Measurements from ENCODE around the gene DAPP1. TPM values are rescaled to one million over a fixed set of nuclear protein-coding genes. Genes with fewer than 3 reads are reported as not detected.

Gene DAPP1
- total RNA-seq, 2 donors from 2014 or later = 1.3 TPM; not detected in 1

GRCh38 chr4:99879458-99879857 lies 62.8 kb downstream of the DAPP1 start:
- Histone ChIP-seq H3K36me3 (peaks cover 55% of the 10 kb centered on the region), H3K27me3 (no peaks in the 10 kb centered on the region), H3K4me1 (no peaks in the 10 kb centered on the region), H3K9me3 (no peaks in the 10 kb centered on the region), H3K4me3 (no peak overlapping the region), H3K27ac (no peak overlapping the region)
- no peak for DNase-seq (ENCODE audit: low spot score)
- no peak for TF ChIP-seq CTCF (IDR thresholded peaks at IDR 0.05)

- H3K4me3 ChIP-seq = no peak overlapping the region
- no peaks in the 10 kb centered on the region for H3K9me3 ChIP-seq
- peaks cover 49% of the 10 kb centered on the region for H3K36me3 ChIP-seq
- no peaks in the 10 kb centered on the region for H3K27me3 ChIP-seq
- peaks cover 0 to 7% of the 10 kb centered on the region in 2 donors for H3K4me1 ChIP-seq
- DNase-seq (ENCODE audit: low spot score) = no peak
- peak in 1 of 2 donors; percentile 60 for TF ChIP-seq CTCF (IDR thresholded peaks at IDR 0.05)
- H3K27ac ChIP-seq = no peak overlapping the region
Measured at GRCh38 chr4:99885063-99885664, 68.5 kb downstream of the DAPP1 start.

GRCh38 chr4:99885687-99886086 lies 69.1 kb downstream of the DAPP1 start:
- Histone ChIP-seq H3K4me3 (no peak overlapping the region), H3K4me1 (peaks cover 0 to 7% of the 10 kb centered on the region in 2 donors), H3K9me3 (no peaks in the 10 kb centered on the region), H3K36me3 (peaks cover 44% of the 10 kb centered on the region), H3K27ac (no peak overlapping the region), H3K27me3 (no peaks in the 10 kb centered on the region)
- DNase-seq (ENCODE audit: low spot score) = no peak
- no peak for TF ChIP-seq CTCF (IDR thresholded peaks at IDR 0.05)

GRCh38 chr4:99886146-99886545 lies 69.5 kb downstream of the DAPP1 start:
- H3K27me3 ChIP-seq = no peaks in the 10 kb centered on the region
- no peak for TF ChIP-seq CTCF (IDR thresholded peaks at IDR 0.05)
- no peak overlapping the region for H3K4me3 ChIP-seq
- peaks cover 39% of the 10 kb centered on the region for H3K36me3 ChIP-seq
- DNase-seq (ENCODE audit: low spot score) = no peak
- H3K27ac ChIP-seq = no peak overlapping the region
- peaks cover 0 to 12% of the 10 kb centered on the region in 2 donors for H3K4me1 ChIP-seq
- no peaks in the 10 kb centered on the region for H3K9me3 ChIP-seq

- TF ChIP-seq CTCF (IDR thresholded peaks at IDR 0.05) = no peak
- no peak for DNase-seq (ENCODE audit: low spot score)
- Histone ChIP-seq H3K27ac (no peak overlapping the region), H3K27me3 (no peaks in the 10 kb centered on the region), H3K36me3 (peaks cover 31% of the 10 kb centered on the region), H3K4me1 (peaks cover 0 to 25% of the 10 kb centered on the region in 2 donors), H3K9me3 (no peaks in the 10 kb centered on the region), H3K4me3 (no peak overlapping the region)
Measured at GRCh38 chr4:99887837-99888236, 71.2 kb downstream of the DAPP1 start.

GRCh38 chr4:99891351-99891750 lies 74.7 kb downstream of the DAPP1 start:
- no peak overlapping the region for H3K27ac ChIP-seq
- H3K27me3 ChIP-seq = no peaks in the 10 kb centered on the region
- H3K4me1 ChIP-seq = peaks cover 0 to 39% of the 10 kb centered on the region in 2 donors
- no peak for TF ChIP-seq CTCF (IDR thresholded peaks at IDR 0.05)
- H3K4me3 ChIP-seq = no peak overlapping the region
- H3K9me3 ChIP-seq = no peaks in the 10 kb centered on the region
- H3K36me3 ChIP-seq = peaks cover 6% of the 10 kb centered on the region
- DNase-seq (ENCODE audit: low spot score) = no peak
